ENCODE results near the gene C1R.

Gene C1R

GRCh38 chr12:7035463-7035862 is 56.8 kb downstream of the C1R start:
- no peak for DNase-seq (ENCODE audit: low spot score in 2 of 2)
- H3K36me3 Mint-ChIP-seq = no peaks in the 10 kb centered on the region

GRCh38 chr12:7034464-7034863 is 57.8 kb downstream of the C1R start:
- Mint-ChIP-seq H3K27me3 (no peaks in the 10 kb centered on the region), H3K4me1 (no peaks in the 10 kb centered on the region), H3K4me3 (no peak overlapping the region), H3K27ac (no peak overlapping the region), H3K36me3 (no peaks in the 10 kb centered on the region), H3K9me3 (no peaks in the 10 kb centered on the region)
- ATAC-seq (ENCODE audit: low read depth) (no peak), DNase-seq (ENCODE audit: low spot score in 2 of 2) (no peak)

More at GRCh38 chr12:7035463-7035862, 56.8 kb downstream of the C1R start:
- no peak overlapping the region for H3K27ac Mint-ChIP-seq
- no peak overlapping the region for H3K4me3 Mint-ChIP-seq
- no peaks in the 10 kb centered on the region for H3K4me1 Mint-ChIP-seq
- H3K27me3 Mint-ChIP-seq = no peaks in the 10 kb centered on the region
- no peak for ATAC-seq (ENCODE audit: low read depth)
- H3K9me3 Mint-ChIP-seq = no peaks in the 10 kb centered on the region

GRCh38 chr12:7032990-7033389 is 59.3 kb downstream of the C1R start:
- no peaks in the 10 kb centered on the region for H3K27me3 Mint-ChIP-seq
- DNase-seq (ENCODE audit: low spot score in 2 of 2) = no peak
- no peak for ATAC-seq (ENCODE audit: low read depth)
- H3K36me3 Mint-ChIP-seq = no peaks in the 10 kb centered on the region
- H3K9me3 Mint-ChIP-seq = no peaks in the 10 kb centered on the region
- H3K4me1 Mint-ChIP-seq = no peaks in the 10 kb centered on the region
- H3K4me3 Mint-ChIP-seq = no peak overlapping the region
- H3K27ac Mint-ChIP-seq = no peak overlapping the region

- Mint-ChIP-seq H3K4me3 (no peak overlapping the region), H3K9me3 (no peaks in the 10 kb centered on the region), H3K4me1 (no peaks in the 10 kb centered on the region), H3K27ac (no peak overlapping the region), H3K27me3 (no peaks in the 10 kb centered on the region), H3K36me3 (no peaks in the 10 kb centered on the region)
- DNase-seq (ENCODE audit: low spot score in 2 of 2) (no peak), ATAC-seq (ENCODE audit: low read depth) (no peak)
Observed at GRCh38 chr12:7031306-7031705, 60.9 kb downstream of the C1R start.
